HG03196 (cell line): ENCODE data around the gene SGF29.
"Not testable (repeated sequence)": the region's sequence is repeated elsewhere in the genome, so short reads cannot be mapped to it uniquely, and the experiment has no call there.

Source experiments
- ATAC-seq: cut with Tn5 transposase; IDR thresholded peaks from one replicate; pipeline ENCODE4 v1.9.1; 2021; ENCODE audit not compliant: unreplicated experiment

SGF29 gene

DNA sequence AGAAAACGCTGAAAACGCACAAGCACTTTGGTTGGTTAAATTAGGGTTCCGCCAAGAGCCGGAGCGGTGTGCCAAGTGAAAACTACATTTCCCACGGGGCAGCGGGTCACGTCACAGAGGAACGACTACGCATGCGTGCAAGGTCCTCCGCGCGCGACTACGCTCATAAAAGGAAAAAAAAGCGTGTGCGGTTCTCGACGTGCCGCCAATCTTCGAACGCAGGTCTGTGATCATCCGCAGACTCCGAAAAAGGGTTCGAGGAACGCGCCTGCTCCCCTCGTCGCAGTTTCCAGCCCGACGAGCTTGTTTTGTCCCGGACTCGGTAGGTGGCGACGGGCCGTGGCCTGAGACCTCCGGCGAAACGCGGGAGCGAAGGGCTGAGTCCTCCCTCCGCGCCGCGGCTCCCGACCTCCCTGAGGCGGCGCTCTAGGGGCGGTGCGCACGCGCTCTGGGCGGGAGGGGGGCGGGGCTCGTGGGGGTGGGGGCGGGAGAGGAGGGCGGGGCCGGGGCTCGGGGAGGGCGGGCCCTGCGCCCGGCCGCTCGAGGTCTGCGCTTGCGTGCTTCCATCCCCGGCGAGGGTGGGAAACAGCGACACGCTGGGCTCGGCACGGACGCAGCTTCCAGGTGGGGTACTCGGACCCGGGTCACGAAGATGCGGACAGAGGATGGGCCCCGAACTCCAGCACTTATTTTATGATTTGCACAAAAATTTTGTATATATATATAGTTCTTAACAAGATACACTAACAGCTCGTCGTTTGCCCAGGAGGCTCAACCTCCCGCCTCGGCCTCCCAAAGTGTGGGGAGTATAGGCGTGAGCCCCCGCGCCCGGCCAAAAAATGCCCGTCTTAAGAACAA is at the start of gene SGF29:
SGF29 (plus strand) TSS at position 145 of the 858 bp plus-strand sequence. CDS start 27,150 bp downstream, outside the sequence.
- peak; percentile 83 for ATAC-seq

- no peak for ATAC-seq
Observed at GRCh38 chr16:28504707-28505404, 48.9 kb upstream of the SGF29 start.

DNA sequence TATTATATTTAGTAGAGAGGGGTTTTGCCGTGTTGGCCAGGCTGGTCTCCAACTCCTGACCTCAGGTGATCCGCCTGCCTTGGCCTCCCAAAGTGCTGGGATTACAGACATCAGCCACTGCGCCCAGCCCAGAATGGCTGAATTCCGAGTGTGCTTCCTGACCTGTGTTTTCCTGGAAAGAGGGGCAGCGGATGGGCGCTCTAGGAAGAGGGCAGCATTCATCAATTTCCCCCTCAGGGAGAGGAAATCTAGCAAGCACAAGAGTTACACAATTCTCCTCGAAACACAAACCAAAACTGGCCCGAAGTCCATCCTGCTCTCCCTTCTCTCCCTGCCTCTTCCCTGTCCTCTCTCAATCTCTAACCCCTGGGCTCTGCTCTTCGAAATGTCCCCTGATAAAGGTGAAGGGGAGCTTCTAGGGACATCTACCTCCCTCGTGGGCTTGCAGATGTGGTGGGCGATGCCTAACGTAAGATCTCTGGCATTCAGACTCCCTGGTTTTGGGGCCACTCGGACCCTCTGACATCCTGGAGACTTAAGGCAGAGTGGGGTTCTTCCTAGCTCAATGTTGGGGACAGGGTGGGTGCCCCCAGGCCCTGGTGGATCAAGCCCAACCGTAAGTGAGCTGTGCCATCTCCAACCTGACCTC is 48.1 kb upstream of the SGF29 start:
- no peak for ATAC-seq

DNA sequence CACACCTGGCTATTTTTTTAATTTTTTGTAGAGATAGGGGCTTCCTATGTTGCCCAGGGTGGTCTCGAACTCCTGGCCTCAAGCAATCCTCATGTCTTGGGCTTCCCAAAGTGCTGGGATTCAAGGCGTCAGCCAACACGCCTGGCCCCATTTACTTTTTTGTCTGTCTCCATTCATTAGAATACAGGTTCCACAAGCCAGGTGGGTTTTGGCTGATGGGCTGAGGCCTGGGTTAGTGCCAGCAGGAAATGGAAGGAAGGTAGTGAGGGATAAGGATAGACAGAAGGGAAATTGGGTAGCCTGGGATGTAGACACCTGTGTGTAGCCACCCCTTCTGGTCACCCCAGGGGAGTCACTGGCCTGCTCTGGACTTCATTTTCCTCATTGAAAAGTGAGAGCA is 42.7 kb upstream of the SGF29 start:
- no peak for ATAC-seq

- ATAC-seq: no peak
Observed at GRCh38 chr16:28511801-28512789, 41.6 kb upstream of the SGF29 start.

GRCh38 chr16:28513484-28514181 is 40.1 kb upstream of the SGF29 start:
- ATAC-seq: no peak

DNA sequence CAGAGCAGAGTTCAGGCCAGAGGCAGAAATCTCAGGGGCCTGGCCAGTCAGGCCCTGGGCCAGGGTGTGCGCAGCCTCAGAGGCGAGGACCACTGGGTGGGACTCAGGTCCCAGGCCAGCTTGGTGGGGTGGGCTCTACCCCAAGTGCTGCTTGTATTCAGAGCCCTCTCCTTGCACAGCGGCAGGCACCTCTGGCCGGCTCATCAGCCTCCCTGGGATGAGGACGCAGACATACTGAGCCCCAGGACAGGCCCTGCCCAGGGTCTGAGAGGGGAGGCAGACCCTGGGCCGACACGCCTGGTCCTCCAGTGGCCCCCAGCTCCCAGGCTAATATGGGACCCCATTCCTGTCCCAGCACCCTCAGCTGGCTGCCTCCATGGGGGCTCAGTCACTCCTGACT is 39.5 kb upstream of the SGF29 start:
- no peak for ATAC-seq

- ATAC-seq: no peak
Observed at GRCh38 chr16:28520672-28521071, 33.0 kb upstream of the SGF29 start.

GRCh38 chr16:28521436-28521835 is 32.3 kb upstream of the SGF29 start:
- no peak for ATAC-seq

GRCh38 chr16:28522792-28523191 is 30.9 kb upstream of the SGF29 start:
- no peak for ATAC-seq

- ATAC-seq: no peak
Observed at GRCh38 chr16:28524681-28525171, 29.0 kb upstream of the SGF29 start.

DNA sequence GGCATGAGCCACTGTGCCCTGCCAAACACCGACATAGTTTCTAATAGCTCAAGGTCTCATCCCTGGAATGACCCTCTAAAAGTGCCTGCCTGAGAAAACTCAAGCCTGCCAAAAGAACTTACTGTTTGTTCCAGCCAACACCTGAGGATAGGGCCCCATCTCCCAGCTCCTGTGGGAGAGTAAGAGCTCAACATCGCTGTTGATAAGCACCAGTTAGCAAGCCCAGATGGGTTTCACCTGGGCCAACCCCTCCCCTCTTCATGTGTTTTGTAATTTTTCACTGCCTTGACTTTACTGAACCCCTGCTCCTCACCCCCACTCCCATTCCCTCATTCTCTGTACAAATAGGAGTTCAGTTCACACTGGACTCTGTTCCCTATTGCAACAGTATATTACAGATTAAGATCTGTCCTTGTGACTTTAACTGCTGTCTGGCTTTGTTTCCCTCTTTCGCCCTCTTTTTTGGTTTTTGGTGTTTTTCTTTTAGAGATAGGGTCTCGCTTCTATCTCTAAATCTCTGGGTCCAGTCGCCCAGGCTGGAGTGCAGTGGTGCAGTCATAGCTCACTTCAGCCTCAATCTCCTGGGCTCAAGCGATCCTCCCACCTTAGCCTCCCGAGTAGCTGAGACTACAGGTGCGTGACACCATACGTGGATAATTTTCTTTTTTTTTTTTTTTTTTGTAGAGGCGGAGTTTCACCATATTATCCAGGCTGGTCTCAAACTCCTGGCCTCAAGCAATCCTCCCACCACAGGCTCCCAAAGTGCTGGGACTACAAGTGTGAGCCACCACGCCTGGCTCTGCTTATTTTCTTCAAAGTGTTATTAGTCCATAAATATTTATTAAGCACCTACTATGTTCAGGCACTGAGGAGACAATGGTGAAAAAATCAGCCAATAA is 27.3 kb upstream of the SGF29 start:
- ATAC-seq: no peak

- ATAC-seq: not testable (repeated sequence)
Observed at GRCh38 chr16:28527100-28527785, 26.5 kb upstream of the SGF29 start.

DNA sequence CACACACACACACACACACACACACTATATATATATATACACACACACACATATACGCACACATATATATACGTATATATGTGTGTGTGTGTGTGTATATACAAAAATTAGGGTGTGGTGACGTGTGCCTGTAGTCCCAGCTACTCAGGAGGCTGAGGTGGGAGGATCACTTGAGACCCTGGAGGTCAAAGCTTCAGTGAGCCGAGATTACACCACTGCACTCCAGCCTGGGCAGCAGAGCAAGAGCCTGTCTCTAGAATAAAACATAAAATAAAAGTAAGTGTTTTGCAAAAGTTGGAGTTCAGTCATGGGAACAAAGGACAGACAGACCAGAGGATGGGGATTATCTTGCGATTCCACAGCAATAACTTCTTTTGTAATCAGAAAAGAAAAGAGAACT is 25.7 kb upstream of the SGF29 start:
- no peak for ATAC-seq

GRCh38 chr16:28528463-28528867 is 25.3 kb upstream of the SGF29 start:
- no peak for ATAC-seq

DNA sequence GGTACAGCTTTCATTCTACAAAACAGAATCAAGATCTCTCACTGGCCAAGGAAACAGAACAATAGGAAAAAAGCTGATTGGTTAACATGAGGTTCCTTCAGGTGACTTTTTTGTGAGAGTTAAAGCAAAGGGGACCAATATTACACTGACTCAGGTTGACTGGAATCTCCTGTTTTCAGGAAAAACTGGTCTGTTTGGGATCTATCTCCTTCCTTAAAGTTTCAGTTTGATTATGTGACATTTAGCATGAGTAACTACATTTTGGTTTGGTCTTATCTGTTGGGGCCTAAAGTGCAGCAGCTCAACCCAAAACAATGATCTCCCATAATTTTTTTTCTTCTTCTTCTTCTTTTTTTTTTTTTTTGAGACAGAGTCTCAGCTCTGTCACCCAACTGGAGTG is 24.6 kb upstream of the SGF29 start:
- no peak for ATAC-seq

- ATAC-seq: no peak
Observed at GRCh38 chr16:28531777-28532744, 21.7 kb upstream of the SGF29 start.
